Thyroid gland (tissue), 4 donors: ENCODE measurements around the gene FMN2.

Experiments
- CTCF ChIP-seq, 6 experiments: fragments of 200-600 bp in 3 of 6; fragments of 450-650 bp in 3 of 6; sonication (generic) in 3 of 6; IDR thresholded peaks; one replicate each; pipeline ENCODE4 v1.5.1; 2016 to 2019; ENCODE audit warnings: antibody characterized with exemption in 6 of 6, mild to moderate bottlenecking in 2 of 6, inconsistent platforms in 1 of 6, moderate library complexity in 1 of 6
- POLR2A ChIP-seq, 2 donors: fragments of 450-650 bp; IDR thresholded peaks; one replicate each; pipeline ENCODE4 v1.6.1; 2017; ENCODE audit warnings: antibody characterized with exemption in 2 of 2, mild to moderate bottlenecking in 2 of 2, moderate library complexity in 1 of 2

- TF ChIP-seq CTCF (IDR thresholded peaks at IDR 0.05) (no peak), POLR2A (IDR thresholded peaks at IDR 0.05) (no peak)
Measured at GRCh38 chr1:240405751-240406150, 314.1 kb downstream of the FMN2 start.
